VCaP (cell line): Measurements from ENCODE around the gene PARD6B.
A peak's percentile ranks its signal among the peaks of the same experiment; 100 is the strongest.

Source experiments
- H3K27ac ChIP-seq: fragments of 450-650 bp; 2 replicates; pipeline ENCODE4 v1.5.1; 2017
- CTCF ChIP-seq: fragments of 450-650 bp; conservative IDR thresholded peaks from 2 replicates; pipeline ENCODE4 v1.5.1; 2017; ENCODE audit warnings: mild to moderate bottlenecking, moderate library complexity

The PARD6B gene

GRCh38 chr20:50726955-50727791 lies 4.2 kb upstream of the PARD6B start:
- no peak for TF ChIP-seq CTCF
- peak overlapping the region; percentile 96 for H3K27ac ChIP-seq

- no peak for TF ChIP-seq CTCF
- peak overlapping the region; percentile 96 for H3K27ac ChIP-seq
Measured at GRCh38 chr20:50727792-50728485, 3.4 kb upstream of the PARD6B start.

GRCh38 chr20:50728486-50728980 lies 2.8 kb upstream of the PARD6B start:
- H3K27ac ChIP-seq = peak overlapping the region; percentile 96
- no peak for TF ChIP-seq CTCF

GRCh38 chr20:50728981-50729874 lies 2.2 kb upstream of the PARD6B start:
- TF ChIP-seq CTCF = no peak
- H3K27ac ChIP-seq = peak overlapping the region; percentile 96

- no peak for TF ChIP-seq CTCF
- H3K27ac ChIP-seq = peak overlapping the region; percentile 96
Measured at GRCh38 chr20:50729901-50730764, 1.2 kb upstream of the PARD6B start.

GRCh38 chr20:50730765-50731054 lies 670 bp upstream of the PARD6B start:
- peak overlapping the region; percentile 96 for H3K27ac ChIP-seq
- no peak for TF ChIP-seq CTCF
